SKM-1 treated with dmso at 0.1 percent for 144 hours (cell line): ENCODE results near the gene ARCN1.

Experiments
- DNase-seq: peaks from one replicate; lab custom pipeline; 2025; ENCODE audit not compliant: unreplicated experiment; lab: John Stamatoyannopoulos, UW

The ARCN1 gene

DNA sequence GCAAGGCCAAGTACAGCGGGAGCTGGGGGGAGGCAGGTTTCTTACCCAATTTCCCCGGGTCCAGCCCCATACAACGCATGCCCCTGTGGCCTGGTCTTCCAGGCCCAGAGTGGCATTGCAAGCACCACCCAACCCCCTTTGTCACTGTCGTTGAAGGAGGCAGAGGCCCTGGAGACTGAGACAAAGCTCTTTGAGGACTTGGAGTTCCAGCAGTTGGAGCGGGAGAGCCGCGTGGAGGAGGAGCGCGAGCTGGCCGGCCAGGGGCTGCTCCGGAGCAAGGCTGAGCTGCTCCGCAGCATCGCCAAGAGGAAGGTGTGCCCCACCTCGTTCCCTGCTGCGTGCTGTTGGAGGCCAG is 63.0 kb downstream of the ARCN1 start:
- DNase-seq = no peak

DNA sequence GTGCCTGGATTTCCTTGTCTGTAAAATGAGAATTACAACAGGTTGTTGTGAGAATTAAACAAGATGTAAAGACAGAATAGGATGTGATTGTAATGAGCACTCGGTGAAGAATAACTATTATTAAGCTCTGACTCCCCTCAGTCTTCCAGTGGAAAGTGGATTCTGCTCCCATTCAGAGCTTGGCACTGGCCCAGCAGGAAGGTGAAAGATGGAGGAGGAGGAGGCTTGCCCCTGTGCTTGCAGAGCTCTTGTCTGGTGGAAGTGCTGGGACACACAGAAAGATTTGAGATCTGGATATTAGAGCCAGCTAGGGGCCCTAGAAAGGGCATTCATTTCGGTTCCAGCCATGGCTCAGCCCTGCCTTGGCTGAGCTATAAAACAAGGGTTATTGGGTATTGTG is 63.4 kb downstream of the ARCN1 start:
- DNase-seq = no peak

DNA sequence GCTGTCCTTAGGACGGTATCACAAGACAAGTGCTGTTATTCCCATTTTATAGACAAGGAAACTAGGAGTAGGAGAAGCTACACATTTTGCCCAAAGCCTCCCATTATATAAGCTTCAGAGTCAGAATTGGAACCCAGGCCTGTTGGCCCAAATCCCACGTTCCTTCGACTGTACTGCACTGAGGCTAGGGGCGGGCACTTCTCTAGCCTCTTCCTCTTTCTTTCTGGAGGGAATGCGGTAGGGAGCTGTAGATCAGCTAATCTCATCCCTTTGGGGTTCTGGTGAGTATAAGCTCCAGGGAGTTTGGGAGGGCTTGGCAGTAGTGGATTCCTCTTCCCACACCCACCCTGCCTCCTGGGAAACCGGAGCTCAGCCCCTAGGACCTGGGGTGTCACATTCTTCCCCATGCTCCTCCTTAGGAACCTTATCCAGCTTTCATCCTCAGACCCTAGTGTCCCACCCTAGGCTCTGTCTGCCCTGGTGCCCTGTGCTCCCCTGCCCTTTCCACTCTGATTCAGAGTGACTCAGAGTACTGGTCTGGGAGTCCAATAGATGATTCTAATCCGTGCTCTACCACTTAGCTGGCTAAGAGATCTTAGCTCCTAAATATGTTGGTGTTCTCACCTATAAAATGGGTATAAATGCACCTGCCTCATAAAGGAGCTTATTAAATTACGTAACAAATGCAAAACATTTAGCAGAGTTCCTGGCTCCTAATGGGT is 64.5 kb downstream of the ARCN1 start:
- no peak for DNase-seq

DNA sequence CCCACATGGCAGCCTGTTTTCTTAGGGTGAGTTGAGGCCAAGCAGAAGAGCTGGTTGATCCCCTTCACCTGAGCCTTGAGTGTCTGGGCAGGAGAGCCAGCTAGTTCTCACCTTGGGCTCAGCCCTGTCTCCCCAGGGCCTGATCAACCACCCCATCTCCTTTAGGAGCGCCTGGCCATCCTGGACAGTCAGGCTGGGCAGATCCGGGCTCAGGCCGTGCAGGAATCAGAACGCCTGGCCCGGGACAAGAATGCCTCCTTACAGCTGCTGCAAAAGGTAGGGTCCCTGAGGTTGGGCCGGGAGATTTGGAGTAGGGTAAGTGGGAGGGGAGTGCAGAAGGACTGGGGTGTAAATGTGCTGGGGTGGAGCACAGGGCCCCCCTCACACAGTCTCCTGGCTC is 66.5 kb downstream of the ARCN1 start:
- DNase-seq = no peak

DNA sequence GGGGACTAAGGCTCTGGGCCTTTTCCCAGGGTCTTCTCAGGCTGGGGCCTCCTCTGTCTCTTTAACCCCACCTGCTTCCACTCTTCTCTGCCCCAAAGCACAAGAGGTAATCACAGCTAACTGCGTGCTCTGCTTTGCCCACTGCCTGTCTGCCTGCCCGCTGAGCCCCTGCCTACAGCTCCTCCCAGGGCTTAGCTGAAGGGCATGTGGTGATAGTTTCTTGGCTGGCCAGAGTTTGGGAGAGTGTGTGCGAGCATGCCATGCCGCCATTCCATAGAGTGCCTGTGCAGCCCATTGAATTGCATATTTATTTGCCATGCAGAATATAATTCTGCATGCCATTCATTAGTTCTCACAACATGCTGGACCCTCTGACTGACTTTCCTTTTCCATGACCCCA is 67.7 kb downstream of the ARCN1 start:
- DNase-seq = no peak

DNA sequence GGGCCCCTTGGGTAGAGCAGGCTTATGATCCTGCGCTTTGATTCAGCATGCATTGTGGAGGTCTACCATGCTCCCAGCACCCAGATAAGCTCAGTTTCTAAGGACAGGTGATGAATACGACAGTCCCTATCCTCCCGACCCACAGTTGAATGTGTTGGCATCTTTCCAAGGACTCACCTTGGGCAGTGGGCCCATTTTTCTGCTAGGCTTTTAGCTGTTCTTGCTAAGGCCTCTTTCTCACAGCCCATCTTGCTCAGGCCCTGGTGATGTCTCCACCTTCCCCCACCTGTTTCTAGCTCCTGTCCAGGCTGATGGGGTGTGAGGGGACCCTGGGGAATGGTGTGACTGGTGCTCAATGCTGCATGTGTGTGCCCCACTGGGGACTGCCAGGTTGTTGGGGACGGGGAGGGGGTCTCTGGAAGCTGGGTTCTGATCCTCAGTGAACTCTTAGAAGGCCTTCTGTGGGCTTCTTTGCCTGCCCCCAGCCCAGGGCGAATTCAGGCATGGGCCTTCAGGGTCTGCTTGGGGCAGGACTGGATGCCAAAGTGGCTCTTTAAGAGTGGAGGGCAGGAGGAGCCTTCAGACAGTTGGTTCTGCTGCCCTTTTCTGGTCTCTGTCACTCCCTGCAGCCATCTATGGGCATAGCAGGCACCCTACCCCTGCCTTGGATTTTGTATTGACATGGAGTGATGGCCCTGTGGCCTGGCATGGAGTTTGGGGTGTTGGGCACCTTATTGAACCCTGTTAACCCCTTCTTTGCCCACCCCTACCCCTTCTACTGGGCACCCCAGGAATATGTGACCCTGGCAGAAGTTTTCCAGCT is 68.3 kb downstream of the ARCN1 start:
- DNase-seq = no peak

DNA sequence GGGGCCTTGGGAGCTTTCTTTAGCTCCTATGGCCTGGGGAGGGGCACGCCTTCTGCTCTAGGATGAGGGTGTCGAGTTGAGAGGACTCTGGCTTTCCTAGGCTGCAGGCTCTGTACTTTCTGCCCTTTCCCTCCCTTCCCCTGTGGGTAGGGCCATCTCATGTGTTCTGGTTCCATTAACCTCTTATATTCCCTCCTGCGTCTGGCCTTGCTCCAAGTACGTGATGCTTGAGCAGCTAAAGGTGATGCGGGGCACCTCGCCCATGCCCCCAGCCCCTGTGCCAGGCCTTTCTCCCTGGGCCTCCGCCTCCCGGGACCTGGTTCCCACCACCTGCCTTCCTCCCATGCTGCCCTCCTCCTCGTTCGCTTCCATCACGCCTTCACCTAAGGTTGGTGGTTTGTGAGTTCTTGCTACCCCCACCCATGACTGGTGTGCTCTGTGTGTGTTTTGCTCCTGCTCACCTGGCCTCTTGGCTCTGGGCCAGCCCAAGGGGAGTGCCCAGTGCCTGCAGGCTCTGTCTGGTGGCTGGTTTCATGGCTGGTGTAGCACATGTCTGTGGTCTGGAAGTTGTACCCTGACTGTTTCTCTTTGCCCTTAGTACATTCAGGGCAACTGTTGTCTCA is 69.3 kb downstream of the ARCN1 start:
- DNase-seq = no peak

DNA sequence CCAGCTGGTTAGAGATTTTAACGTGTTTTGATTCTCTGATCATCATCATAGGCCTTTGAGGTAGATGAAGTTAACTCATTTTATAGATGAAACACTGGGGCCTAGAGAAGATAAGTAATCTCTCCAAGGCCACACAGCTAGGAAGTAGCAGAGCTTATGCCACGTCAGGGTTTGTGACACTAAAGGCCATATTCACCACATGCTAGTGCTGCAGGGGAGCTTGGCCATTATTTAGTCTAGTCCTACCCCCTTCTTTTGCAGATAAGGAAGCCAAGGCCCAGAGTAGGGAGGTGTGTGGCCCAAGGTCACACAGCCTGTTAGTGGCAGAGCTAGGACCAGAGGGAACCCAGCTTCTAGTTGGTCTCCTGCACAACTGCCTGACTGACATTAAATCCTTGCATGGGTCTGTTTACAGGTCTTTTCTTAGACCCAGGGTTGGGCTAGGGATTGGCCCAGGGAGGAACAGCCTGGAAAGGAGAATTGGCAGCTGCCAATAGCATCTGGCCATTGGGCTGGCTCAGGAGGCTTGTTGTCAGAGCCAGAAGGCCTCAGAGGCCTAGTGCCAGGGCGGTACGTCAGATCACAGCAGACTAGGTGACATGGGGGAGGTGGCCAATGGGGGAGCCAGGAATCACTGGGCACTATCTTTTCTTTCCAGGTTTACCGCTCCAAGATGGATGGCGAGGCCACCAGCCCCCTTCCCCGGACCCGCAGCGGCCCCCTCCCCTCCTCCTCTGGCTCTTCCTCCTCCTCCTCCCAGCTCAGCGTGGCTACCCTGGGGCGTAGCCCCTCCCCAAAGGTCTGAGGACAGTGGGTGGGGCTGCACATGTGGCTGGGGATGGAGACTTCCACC is 71.2 kb downstream of the ARCN1 start:
- DNase-seq = no peak

DNA sequence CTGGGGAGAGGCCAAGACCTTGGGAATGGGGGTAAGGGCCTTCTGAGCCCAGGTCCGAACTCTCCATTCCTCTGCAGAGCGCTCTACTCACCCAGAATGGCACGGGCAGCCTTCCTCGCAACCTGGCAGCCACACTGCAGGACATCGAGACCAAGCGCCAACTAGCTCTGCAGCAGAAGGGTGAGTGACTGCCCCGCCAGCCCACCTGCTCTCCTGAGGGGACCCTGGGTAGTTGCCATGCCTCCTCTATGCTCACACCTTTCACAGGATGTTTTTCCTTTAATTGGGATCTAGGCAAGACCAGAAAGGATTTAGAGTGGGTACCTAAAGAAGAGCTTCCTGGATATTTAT is 71.8 kb downstream of the ARCN1 start:
- no peak for DNase-seq

DNA sequence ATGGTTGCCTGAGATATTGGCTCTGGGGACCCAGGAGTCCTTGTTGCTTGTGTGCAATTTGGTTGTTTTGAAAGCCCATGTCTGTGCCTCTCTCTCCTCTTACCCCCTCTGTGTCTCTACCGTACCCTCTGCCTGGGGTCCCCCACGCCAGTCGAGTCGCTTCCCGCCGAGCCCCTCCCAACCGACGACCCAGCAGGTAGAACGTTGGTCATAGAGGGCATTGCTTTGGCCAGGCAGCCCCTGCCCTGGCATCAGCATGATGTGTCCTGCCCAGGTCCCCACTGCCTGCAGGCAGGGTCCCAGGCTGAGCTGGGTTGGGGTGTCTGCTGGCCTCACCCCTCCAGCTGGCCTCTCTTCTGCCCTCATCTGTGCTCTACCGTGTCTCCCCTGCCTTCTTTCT is 72.3 kb downstream of the ARCN1 start:
- DNase-seq = no peak

DNA sequence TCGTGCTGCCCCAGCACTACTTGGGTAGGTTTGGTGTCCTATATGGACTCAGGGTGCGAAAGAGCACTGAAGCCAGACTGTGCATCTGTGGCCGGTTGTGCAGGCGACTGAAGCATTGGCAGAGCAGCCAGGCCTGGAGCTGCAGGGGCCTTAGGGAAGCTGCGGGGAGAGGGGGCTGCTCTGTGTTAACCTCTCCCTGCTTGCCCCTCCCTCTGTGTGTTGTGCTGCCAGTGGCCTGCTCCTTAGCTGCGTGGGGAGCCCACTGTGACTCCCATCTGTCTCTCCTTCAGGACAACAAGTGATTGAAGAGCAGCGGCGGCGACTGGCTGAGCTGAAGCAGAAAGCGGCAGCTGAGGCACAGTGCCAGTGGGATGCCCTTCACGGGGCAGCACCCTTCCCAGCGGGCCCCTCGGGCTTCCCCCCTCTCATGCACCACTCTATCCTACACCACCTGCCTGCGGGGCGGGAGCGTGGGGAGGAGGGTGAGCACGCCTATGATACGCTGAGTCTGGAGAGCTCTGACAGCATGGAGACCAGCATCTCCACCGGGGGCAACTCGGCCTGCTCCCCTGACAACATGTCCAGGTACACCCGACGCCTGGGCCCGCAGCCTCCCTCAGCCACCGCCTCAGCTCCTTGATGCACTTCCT is 73.0 kb downstream of the ARCN1 start:
- no peak for DNase-seq

DNA sequence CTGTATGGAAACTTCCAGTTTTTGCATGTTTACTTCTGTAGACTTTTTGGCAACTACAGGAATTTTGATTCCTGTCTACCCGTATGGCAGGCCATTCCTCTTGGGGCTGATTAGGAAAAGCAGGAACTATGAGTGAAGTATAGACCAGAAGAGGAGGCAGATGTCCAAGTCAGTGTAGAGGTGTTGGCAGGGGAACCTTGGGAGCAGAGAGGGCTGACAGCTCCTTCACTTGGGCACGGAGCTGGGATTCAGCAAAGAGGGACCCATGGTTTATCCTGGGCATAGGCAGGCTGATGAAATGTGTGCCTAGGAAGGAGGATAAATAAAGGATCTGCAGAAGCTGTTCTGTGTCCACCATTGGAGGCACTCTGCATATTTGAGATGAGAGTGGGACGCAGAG is 74.2 kb downstream of the ARCN1 start:
- no peak for DNase-seq

DNA sequence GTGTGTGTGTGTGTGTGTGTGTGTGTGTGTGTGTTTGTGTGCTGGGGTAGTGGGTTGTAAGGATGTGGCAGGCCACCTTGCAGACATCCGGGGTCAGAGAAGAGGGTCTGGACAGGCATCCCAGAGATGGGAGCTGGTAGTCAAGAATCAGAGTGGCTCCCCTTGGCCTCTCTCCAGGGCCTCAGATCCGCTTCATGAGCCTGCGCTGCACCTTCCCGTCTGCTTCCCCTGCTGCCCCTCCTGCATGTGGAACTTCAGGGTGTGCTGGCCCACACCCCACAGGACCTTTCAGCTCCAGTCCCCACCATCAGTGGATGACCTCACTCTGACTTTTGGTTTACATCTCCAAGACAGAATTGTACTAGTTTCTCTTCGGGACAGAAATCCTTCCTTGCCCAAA is 76.1 kb downstream of the ARCN1 start:
- DNase-seq = no peak

DNA sequence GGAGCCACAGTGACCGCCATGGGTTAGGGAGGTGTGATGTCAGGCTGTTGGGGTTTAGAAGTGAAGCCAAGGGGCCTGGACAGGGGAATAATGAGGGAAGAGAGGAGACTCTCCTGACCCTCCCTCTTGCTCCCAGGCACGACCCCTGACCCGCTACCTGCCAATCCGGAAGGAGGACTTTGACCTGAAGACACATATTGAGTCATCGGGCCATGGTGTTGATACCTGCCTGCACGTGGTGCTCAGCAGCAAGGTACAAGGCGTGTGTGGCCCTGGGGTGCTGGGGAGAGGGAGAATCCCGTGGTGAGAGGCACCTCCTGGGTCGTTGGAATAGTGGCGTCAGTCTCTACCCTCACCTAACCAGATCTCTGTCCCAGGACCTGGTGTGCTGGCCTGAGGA is 77.7 kb downstream of the ARCN1 start:
- DNase-seq = no peak

DNA sequence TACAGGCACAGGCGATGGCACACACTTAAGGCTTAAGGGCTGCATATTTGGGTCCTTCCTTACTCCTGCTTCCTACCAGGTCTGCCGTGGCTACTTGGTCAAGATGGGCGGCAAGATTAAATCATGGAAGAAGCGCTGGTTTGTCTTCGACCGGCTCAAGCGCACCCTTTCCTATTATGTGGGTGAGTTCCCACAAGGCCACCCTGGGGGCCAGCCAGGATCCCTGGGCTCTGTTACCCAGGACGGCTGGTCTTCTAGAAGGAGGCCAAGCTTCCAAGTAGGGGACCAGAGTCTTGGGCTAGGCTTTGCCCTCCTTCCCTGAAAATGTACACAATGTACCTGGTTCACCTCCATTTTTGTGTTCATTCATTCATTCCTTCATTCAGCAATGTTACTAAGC is 78.2 kb downstream of the ARCN1 start:
- no peak for DNase-seq

DNA sequence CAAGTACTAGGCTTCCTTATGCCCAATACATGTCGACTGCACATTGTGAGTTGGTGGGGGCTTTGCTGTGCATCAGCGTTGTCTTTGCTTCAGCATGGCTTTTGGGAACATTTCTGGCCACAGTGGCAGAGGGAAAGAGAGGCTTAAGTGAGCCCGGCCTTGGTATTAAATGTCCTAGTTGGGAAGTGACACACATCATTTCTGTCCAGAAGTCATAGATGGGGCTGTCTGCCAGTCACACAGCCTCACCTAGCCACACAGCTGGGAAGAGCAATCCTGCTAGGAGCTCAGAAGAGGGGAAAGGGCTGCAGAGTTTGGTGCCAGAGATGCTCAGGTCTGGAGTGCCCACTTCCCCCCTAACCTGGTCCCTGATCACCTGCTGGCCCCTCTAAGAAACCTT is 79.6 kb downstream of the ARCN1 start:
- DNase-seq = no peak
